ENCODE measurements around the gene RRP15. TPM values are rescaled to one million over a fixed set of nuclear protein-coding genes. Genes with fewer than 3 reads are reported as not detected.

RRP15 gene
- total RNA-seq, 1 donor from 2014 or later: 1.9 TPM

DNA sequence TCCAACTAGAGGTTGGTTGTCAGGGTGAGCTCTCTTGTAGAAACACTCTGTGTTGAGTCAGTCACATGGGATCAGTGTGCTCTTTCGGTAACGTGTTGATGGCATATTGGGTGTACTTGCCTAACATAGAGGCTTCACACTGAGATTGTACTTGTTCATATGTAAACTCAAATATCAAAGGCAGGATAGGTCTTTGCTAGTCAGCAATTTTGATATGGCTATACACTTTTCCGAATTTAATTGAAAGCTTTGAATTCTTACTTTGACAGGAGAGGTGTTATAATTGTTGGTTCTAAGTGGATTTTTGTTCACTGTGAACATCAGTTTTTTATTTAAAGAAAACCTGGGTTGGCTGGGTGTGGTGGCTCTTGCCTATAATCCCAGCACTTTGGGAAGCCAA is 43.7 kb downstream of the RRP15 start:
- DNase-seq (ENCODE audit: low spot score in 2 of 2): no peak
- H3K9me3 ChIP-seq: no peaks in the 10 kb centered on the region
- no peaks in the 10 kb centered on the region for H3K4me1 ChIP-seq
- H3K27me3 ChIP-seq: no peaks in the 10 kb centered on the region
- intact Hi-C loops (cut with DNase I): loop anchor here (5.0 kb wide), 1 partner anchor 1334 kb away; no protein-coding TSS in a partner anchor
- no peak overlapping the region for H3K27ac ChIP-seq
- peaks cover 4% of the 10 kb centered on the region in 2 donors for H3K36me3 ChIP-seq
- TF ChIP-seq, protein P1, sequence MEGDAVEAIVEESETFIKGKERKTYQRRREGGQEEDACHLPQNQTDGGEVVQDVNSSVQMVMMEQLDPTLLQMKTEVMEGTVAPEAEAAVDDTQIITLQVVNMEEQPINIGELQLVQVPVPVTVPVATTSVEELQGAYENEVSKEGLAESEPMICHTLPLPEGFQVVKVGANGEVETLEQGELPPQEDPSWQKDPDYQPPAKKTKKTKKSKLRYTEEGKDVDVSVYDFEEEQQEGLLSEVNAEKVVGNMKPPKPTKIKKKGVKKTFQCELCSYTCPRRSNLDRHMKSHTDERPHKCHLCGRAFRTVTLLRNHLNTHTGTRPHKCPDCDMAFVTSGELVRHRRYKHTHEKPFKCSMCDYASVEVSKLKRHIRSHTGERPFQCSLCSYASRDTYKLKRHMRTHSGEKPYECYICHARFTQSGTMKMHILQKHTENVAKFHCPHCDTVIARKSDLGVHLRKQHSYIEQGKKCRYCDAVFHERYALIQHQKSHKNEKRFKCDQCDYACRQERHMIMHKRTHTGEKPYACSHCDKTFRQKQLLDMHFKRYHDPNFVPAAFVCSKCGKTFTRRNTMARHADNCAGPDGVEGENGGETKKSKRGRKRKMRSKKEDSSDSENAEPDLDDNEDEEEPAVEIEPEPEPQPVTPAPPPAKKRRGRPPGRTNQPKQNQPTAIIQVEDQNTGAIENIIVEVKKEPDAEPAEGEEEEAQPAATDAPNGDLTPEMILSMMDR (IDR thresholded peaks at IDR 0.05): no peak
- no peak overlapping the region for H3K4me3 ChIP-seq

DNA sequence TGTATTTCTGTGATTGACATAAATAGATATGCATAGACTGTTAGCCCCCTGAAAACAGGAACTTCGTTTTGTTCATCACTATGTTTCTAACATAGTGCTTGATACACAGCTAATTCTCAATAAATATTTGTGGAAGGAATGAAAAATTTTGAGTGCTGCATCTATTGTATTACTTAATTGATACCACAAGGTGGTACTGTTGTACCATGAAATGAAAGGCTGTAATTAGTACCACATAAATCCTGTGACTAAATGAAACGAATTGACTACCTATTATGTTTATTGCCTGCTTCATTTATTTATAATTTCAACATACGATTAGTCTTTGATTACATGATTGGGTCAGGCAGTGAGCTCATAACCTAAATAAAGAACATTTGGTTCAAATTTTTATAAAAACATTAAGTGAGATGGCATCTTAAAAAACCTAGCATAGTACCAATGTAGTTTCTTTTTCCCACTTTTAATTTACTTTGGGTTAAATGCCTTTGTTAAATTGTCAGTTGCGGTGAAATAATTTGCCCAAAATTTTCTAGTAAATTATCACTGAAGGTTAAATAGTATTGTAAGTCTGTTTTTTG is 45.0 kb downstream of the RRP15 start:
- Histone ChIP-seq H3K4me3 (no peak overlapping the region), H3K36me3 (no peaks in the 10 kb centered on the region), H3K9me3 (no peaks in the 10 kb centered on the region), H3K27me3 (no peaks in the 10 kb centered on the region), H3K4me1 (no peaks in the 10 kb centered on the region), H3K27ac (no peak overlapping the region)
- TF ChIP-seq, protein P1 (IDR thresholded peaks at IDR 0.05): peak; percentile 56 to 69 (median 61)
- DNase-seq (ENCODE audit: low spot score in 2 of 2): no peak
- intact Hi-C loops (cut with DNase I): loop anchor here (5.0 to 10.0 kb wide), 2 partner anchors 1085 to 1237 kb away; no protein-coding TSS in a partner anchor

DNA sequence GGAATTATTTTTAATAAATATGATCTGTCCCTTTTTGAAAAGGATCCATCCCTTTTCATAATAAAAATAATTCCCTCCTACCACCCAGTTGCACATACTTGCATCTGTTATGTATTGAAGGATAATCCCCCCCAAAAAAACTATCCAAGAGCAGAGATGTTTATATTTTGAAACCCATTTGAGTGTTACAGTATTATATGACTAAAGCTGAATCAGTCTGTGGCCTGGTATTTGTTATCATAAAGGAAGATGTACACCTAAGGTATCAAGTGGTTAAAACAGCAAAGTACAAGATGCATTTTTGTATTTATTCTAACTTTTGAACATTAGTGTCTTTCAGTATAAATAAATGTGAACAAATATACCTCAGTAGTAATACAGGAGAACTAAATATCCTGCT is 47.3 kb downstream of the RRP15 start:
- Histone ChIP-seq H3K9me3 (no peaks in the 10 kb centered on the region), H3K4me3 (no peak overlapping the region), H3K4me1 (no peaks in the 10 kb centered on the region), H3K27ac (no peak overlapping the region), H3K27me3 (no peaks in the 10 kb centered on the region), H3K36me3 (no peaks in the 10 kb centered on the region)
- TF ChIP-seq, protein P1 (IDR thresholded peaks at IDR 0.05): no peak
- DNase-seq (ENCODE audit: low spot score in 2 of 2): no peak
- intact Hi-C loops (cut with DNase I): loop anchor here (5.0 to 10.0 kb wide), 2 partner anchors 1082 to 1235 kb away; no protein-coding TSS in a partner anchor

DNA sequence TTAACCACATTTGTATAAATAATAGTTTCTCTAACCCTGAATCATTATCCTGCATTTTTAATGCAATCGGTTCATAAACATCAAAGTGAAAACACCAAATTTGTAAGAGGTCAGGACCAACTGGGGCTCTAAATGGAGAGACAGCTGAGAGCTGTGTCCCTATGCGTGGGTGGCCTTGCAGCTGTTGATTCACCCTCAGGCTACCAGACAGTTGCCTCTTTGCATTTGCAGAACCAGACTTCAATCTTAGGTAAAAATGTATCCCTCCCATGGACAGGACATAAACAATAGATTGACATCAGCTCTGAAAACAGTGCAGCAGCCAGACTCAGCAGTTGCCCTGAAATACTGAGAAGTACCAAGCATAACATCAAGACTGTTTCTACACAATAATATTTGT is 51.2 kb downstream of the RRP15 start:
- H3K9me3 ChIP-seq: no peaks in the 10 kb centered on the region
- no peak overlapping the region for H3K4me3 ChIP-seq
- TF ChIP-seq, protein P1 (IDR thresholded peaks at IDR 0.05): no peak
- intact Hi-C loops (cut with DNase I): loop anchor here (2.0 to 10.0 kb wide), 3 partner anchors 184 to 1078 kb away; no protein-coding TSS in a partner anchor
- no peak overlapping the region for H3K27ac ChIP-seq
- no peaks in the 10 kb centered on the region for H3K36me3 ChIP-seq
- H3K4me1 ChIP-seq: no peaks in the 10 kb centered on the region
- DNase-seq (ENCODE audit: low spot score in 2 of 2): no peak
- no peaks in the 10 kb centered on the region for H3K27me3 ChIP-seq

DNA sequence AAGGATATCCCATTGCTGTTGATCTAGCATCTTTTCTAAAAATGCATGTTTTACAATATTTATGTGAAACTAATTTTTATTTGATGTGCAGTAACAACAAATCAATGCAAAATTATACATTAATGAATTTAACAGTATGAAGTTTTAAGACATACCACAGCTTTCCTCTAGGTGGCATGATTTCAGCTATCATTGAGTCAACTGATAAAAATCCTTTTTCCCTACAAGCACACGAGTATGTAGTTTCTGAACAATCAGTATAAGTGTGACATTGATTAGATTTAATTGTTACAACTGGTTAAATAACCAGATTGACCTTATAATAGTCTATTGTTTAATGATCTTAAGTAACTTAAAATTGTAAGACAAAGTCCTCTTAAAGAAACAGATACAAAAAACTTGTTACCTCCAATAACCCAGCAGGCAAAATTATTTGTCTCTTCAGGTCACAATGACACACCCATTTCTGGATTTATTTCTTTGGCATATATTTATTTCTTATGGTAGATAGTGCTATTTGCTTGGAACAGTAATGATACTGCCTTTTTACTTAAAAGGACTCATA is 54.3 kb downstream of the RRP15 start:
- H3K27ac ChIP-seq: no peak overlapping the region
- DNase-seq (ENCODE audit: low spot score in 2 of 2): no peak
- no peaks in the 10 kb centered on the region for H3K36me3 ChIP-seq
- intact Hi-C loops (cut with DNase I): loop anchor here (5.0 to 10.0 kb wide), 2 partner anchors 248 to 1075 kb away; no protein-coding TSS in a partner anchor
- H3K4me1 ChIP-seq: no peaks in the 10 kb centered on the region
- no peaks in the 10 kb centered on the region for H3K27me3 ChIP-seq
- no peaks in the 10 kb centered on the region for H3K9me3 ChIP-seq
- TF ChIP-seq, protein P1 (IDR thresholded peaks at IDR 0.05): peak; percentile 50 to 76 (median 70)
- no peak overlapping the region for H3K4me3 ChIP-seq
